GM18873 (cell line): ENCODE measurements around the gene COMMD9.

ENCODE experiments used
- ATAC-seq: cut with Tn5 transposase; IDR thresholded peaks from one replicate; pipeline ENCODE4 v1.9.1; 2021; ENCODE audit warnings: mild to moderate bottlenecking, moderate library complexity, moderate number of reproducible peaks; ENCODE audit not compliant: unreplicated experiment, low FRiP score

COMMD9 gene

DNA sequence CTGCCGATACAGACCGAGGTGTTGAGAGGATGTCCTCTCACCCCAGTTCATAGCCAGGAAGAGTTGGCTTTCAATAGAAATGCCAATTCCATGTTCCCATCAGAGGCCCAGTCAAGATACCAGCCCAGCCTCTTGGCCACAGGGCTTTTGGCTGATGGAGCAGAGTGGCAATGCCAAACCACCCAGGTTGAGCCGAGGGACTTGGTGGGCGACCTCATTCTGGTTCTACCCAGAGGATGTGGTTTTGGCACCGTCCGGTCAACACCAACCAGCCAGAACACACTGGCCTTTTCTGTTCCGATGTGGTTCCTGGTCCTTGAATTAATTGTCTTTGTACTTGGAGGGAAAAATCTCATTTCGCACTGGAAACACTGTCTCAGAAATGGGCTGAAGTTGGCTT lies 60.5 kb downstream of the COMMD9 start:
- no peak for ATAC-seq

DNA sequence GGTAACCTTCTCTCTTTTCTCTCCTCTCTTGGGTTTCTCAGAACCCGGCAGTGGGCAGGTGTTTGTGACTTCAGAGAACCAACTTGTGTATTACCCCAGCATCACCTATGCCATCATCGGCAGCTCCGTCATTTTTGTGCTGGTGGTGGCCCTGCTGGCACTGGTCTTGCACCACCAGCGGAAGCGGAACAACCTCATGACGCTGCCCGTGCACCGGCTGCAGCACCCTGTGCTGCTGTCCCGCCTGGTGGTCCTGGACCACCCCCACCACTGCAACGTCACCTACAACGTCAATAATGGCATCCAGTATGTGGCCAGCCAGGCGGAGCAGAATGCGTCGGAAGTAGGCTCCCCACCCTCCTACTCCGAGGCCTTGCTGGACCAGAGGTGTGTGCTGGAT lies 62.2 kb downstream of the COMMD9 start:
- ATAC-seq, result no peak

DNA sequence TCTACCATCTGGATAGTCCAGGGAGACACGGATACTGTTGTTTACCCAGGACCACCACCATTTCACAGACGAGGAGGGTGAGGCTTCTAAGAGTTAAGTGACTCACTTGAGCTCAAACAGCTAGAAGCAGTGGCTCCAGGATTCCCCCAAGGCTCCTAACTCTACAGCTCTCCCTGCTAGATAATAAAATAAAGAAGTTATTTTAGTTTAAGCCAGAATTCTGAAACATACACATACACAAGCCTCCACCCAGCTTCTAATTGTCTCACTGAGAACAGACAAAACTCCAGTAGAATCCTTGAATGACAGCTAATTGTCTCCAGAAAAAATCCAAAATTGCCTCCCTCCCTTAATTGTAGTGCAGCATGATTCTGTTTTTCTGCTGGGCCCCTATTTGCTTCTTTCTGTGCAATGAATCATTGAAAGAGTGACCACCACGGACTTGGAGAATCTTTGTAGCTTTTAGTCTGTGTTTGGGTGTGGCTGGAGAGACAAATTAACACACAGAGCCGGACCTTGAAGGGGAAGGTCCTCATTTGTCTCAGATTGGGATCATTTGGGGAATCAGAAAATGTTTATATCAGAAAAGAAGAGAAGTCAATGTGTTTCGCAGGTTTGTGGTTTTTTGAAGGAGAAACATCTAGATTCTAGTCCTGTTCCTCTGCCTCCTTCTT lies 64.9 kb downstream of the COMMD9 start:
- no peak for ATAC-seq

DNA sequence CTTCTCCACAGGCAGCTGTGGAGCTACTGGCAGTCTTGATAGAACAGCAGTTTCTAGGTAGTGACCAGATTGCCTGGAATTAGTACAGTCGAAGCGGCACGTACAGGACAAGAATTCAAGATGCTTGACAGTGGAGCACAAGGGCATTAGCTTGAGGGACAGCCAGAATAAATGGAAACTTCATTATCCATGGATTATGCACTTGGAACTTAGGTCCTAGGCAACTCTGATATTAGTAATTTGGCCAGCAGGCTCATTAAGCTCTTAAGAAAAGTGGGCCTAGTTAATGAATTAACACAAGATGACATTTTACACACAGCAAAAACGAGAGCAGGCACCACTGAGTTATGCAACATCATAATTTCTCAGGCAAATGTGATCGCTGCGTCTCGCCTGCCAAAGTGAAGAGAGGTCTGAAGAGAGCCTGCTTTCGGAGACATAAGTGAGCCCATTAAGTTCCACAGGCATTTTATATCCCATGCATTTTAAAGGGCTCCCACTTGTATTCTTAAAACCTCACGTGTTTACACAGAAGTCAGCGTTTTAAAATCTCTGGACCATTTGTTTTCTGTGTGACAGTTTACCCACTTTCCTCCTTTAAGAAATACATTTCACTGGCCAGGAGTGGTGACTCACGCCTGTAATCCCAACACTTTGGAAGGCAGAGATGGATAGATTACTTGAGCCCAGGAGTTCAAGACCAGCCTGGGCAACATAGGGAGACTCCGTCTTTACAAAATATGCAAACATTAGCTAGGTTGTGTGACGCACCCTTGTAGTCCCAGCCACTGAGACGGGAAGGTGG lies 66.2 kb downstream of the COMMD9 start:
- ATAC-seq, result no peak
